GM12892 (cell line): ENCODE data around the gene TOMM40.

ENCODE experiments used
- POLR2A ChIP-seq: IDR thresholded peaks from 2 replicates; pipeline ENCODE4 v1.6.1; 2011; ENCODE audit warnings: low read depth, low read length, control low read depth
- POLR2AphosphoS5 ChIP-seq: IDR thresholded peaks from 2 replicates; pipeline ENCODE4 v1.6.1; 2011; ENCODE audit warnings: low read depth, low read length, control low read depth
- TAF1 ChIP-seq: IDR thresholded peaks from 2 replicates; pipeline ENCODE4 v1.6.1; 2011; ENCODE audit warnings: low read depth, mild to moderate bottlenecking, control low read depth, low read length, borderline replicate concordance

GRCh38 chr19:44924243-44924725 is 33.2 kb downstream of the TOMM40 start:
- TF ChIP-seq POLR2A (no peak), TAF1 (no peak), POLR2AphosphoS5 (no peak)
